ENCODE results near the gene PYM1. TPM values are rescaled to one million over a fixed set of nuclear protein-coding genes. Genes with fewer than 3 reads are reported as not detected.

Gene PYM1
- polyA plus RNA-seq, 2 of the 4 experiments (the other 2 are of a cell fraction), result 30.4 to 49.5 TPM

- Histone ChIP-seq H3K4me3 (no peak overlapping the region), H3K9me3 (peaks cover 8% of the 10 kb centered on the region; the same call in 1 of the 3 replicates), H3K4me1 (no peaks in the 10 kb centered on the region), H3K27ac (no peak overlapping the region), H3K4me2 (no peak overlapping the region)
- DNase-seq (ENCODE audit: low read depth in 1 of 2, low spot score in 1 of 2), result no peak
- TF ChIP-seq TP53 (CRISPR knock-in tag; IDR thresholded peaks at IDR 0.05) (no peak), MAFK (IDR thresholded peaks at IDR 0.05; ENCODE audit: partially characterized antibody) (no peak), BCL3 (IDR thresholded peaks at IDR 0.05) (no peak), GATA3 (IDR thresholded peaks at IDR 0.05; ENCODE audit: borderline replicate concordance) (no peak), ZC3H11A (IDR thresholded peaks at IDR 0.05) (no peak), NFE2L2 (conservative IDR thresholded peaks at IDR 0.05; ENCODE audit: low read length) (no peak), CBX8 (IDR thresholded peaks at IDR 0.05) (no peak), HOXB13 (CRISPR knock-in tag; IDR thresholded peaks at IDR 0.05; ENCODE audit: low read depth) (no peak), RAD21 (conservative IDR thresholded peaks at IDR 0.05 in 1 of 2, IDR thresholded peaks at IDR 0.05 in 1 of 2) (no peak), FOSL2 (IDR thresholded peaks at IDR 0.05) (no peak), FOSL2 (CRISPR knock-in tag; IDR thresholded peaks at IDR 0.05) (no peak), PHF8 (IDR thresholded peaks at IDR 0.05; ENCODE audit: borderline replicate concordance, low read depth) (no peak), NR3C1 (IDR thresholded peaks at IDR 0.05) (no peak), ZFP36 (IDR thresholded peaks at IDR 0.05; ENCODE audit: borderline replicate concordance, partially characterized antibody) (no peak), HMGXB4 (CRISPR knock-in tag; IDR thresholded peaks at IDR 0.05; ENCODE audit: borderline replicate concordance) (no peak), USF2 (IDR thresholded peaks at IDR 0.05) (no peak), CHD2 (IDR thresholded peaks at IDR 0.05; ENCODE audit: low read length, partially characterized antibody) (no peak), HOXA7 (CRISPR knock-in tag; IDR thresholded peaks at IDR 0.05) (no peak), ZSCAN20 (CRISPR knock-in tag; IDR thresholded peaks at IDR 0.05) (no peak), HES2 (IDR thresholded peaks at IDR 0.05) (no peak)
- 70% methylated on average over 4 of the region's 4 CpGs for WGBS (ENCODE audit: missing lambda C conversion rate)
- no peak for FAIRE-seq
- POLR2A ChIA-PET, result no interaction called here
- no peak for ATAC-seq
- CTCF ChIA-PET, result interaction anchor here (1.3 to 1.8 kb wide), 2 partner anchors 10 to 59 kb away, joined by 3 read pairs; partner anchors contain the start of genes ORMDL2 and SARNP
Measured at GRCh38 chr12:55875704-55876467, 51.8 kb downstream of the PYM1 start.

GRCh38 chr12:55874443-55874842, 53.3 kb downstream of the PYM1 start:
- ATAC-seq (no peak), DNase-seq (ENCODE audit: low read depth in 1 of 2, low spot score in 1 of 2) (no peak), FAIRE-seq (no peak)
- ChIA-PET POLR2A (no interaction called here), CTCF (interaction anchor here (0.7 kb wide), 1 partner anchor 13 kb away, joined by 4 read pairs; no protein-coding TSS in a partner anchor)
- H3K4me3 ChIP-seq, result no peak overlapping the region
- TF ChIP-seq PHF8 (IDR thresholded peaks at IDR 0.05; ENCODE audit: borderline replicate concordance, low read depth) (no peak), MAFK (IDR thresholded peaks at IDR 0.05; ENCODE audit: partially characterized antibody) (peak; percentile 81), RARB (CRISPR knock-in tag; IDR thresholded peaks at IDR 0.05) (no peak)
- 50% methylated on average over 2 of the region's 2 CpGs for WGBS (ENCODE audit: missing lambda C conversion rate)
- H3K4me2 ChIP-seq, result no peak overlapping the region
- H3K9me3 ChIP-seq, result peaks cover 8% of the 10 kb centered on the region; the same call in 1 of the 3 replicates
- no peak overlapping the region for H3K27ac ChIP-seq
- H3K4me1 ChIP-seq, result no peaks in the 10 kb centered on the region

Data from A549 (cell line).